H1 (cell line): ENCODE measurements around the gene PLK5. TPM values are rescaled to one million over a fixed set of nuclear protein-coding genes. Genes with fewer than 3 reads are reported as not detected.

Experiments used
- CTCF ChIA-PET: fragments of 300-600 bp; sonication (Branson Sonifier 250); formaldehyde crosslinking; loops from one replicate; lab custom pipeline; 2021; ENCODE audit not compliant: partially characterized antibody; lab: Charles Lee
- POLR2A ChIA-PET: fragments of 300-600 bp; sonication (Branson Sonifier 250); formaldehyde crosslinking; loops from one replicate; lab custom pipeline; 2021; ENCODE audit warnings: inconsistent platforms; ENCODE audit not compliant: partially characterized antibody; lab: Charles Lee
- DNase-seq, 2 experiments: peaks; one replicate each; pipeline versions ENCODE4 v3.0.0 to v3.0.0-alpha.2; 2010 to 2022; ENCODE audit warnings: low spot score in 2 of 2, low read depth in 1 of 2, mixed read lengths in 1 of 2
- FAIRE-seq: peaks from 2 replicates; lab custom pipeline; 2011; peaks lifted over from hg19 to GRCh38; lab: Jason Lieb, UNC
- H2AFZ ChIP-seq: 2 replicates; pipeline ENCODE4 v1.8.1; 2012; ENCODE audit warnings: low read length, inconsistent platforms
- H2AK5ac ChIP-seq: 2 replicates; pipeline ENCODE4 v1.6.1; 2013; ENCODE audit warnings: low read depth, low read length
- H2BK120ac ChIP-seq: replicated peaks from 2 replicates; pipeline ENCODE3; 2013; ENCODE audit warnings: low read depth, low read length, inconsistent platforms
- H2BK12ac ChIP-seq: 2 replicates; pipeline ENCODE4 v1.6.1; 2013; ENCODE audit warnings: low read depth, low read length
- H2BK15ac ChIP-seq: 2 replicates; pipeline ENCODE4 v1.6.1; 2013; ENCODE audit warnings: low read length
- H2BK20ac ChIP-seq: 2 replicates; pipeline ENCODE4 v1.6.1; 2013; ENCODE audit warnings: low read length
- H2BK5ac ChIP-seq: 2 replicates; pipeline ENCODE4 v1.6.1; 2013; ENCODE audit warnings: low read depth, low read length
- H3K14ac ChIP-seq: 2 replicates; pipeline ENCODE4 v1.6.1; 2013; ENCODE audit warnings: inconsistent platforms; ENCODE audit not compliant: insufficient read length
- H3K18ac ChIP-seq: 2 replicates; pipeline ENCODE4 v1.6.1; 2013; ENCODE audit warnings: low read length; ENCODE audit errors: extremely low read depth
- H3K23ac ChIP-seq: 2 replicates; pipeline ENCODE4 v1.6.1; 2013; ENCODE audit warnings: inconsistent platforms; ENCODE audit not compliant: insufficient read length
- H3K23me2 ChIP-seq: 2 replicates; pipeline ENCODE4 v1.6.1; 2013; ENCODE audit warnings: low read depth, low read length
- H3K27ac ChIP-seq: 2 replicates; pipeline ENCODE4 v1.6.1; 2011; ENCODE audit warnings: low read depth, low read length, inconsistent platforms
- H3K27me3 ChIP-seq, 4 experiments: replicated peaks in 1 of 4; 1 replicate in 1 of 4; 2 replicates in 3 of 4; pipeline versions ENCODE4 v1.6.1 to v1.8.1; 2011 to 2013; ENCODE audit warnings: low read length in 3 of 4, mild to moderate bottlenecking in 3 of 4, inconsistent platforms in 2 of 4, mixed read lengths in 2 of 4, moderate library complexity in 1 of 4; ENCODE audit not compliant: control insufficient read depth in 3 of 4, insufficient read depth in 3 of 4; ENCODE audit errors: extremely low read depth in 1 of 4
- H3K36me3 ChIP-seq, 4 experiments: 2 replicates each; pipeline versions ENCODE4 v1.6.1 to v1.8.1; 2011 to 2013; ENCODE audit warnings: mild to moderate bottlenecking in 4 of 4, low read length in 3 of 4, moderate library complexity in 2 of 4, control low read depth in 1 of 4, inconsistent platforms in 1 of 4; ENCODE audit not compliant: insufficient read depth in 4 of 4, control insufficient read depth in 2 of 4
- H3K4ac ChIP-seq: replicated peaks from 2 replicates; pipeline ENCODE3; 2013; ENCODE audit warnings: low read length, low read depth, mixed read lengths, inconsistent platforms; ENCODE audit not compliant: insufficient read length
- H3K4me1 ChIP-seq, 4 experiments: replicated peaks in 1 of 4; 1 replicate in 1 of 4; 2 replicates in 3 of 4; pipeline versions ENCODE4 v1.6.1 to v1.8.1; 2011 to 2013; ENCODE audit warnings: low read length in 3 of 4, inconsistent platforms in 2 of 4, mixed read lengths in 1 of 4; ENCODE audit not compliant: insufficient read depth in 4 of 4, control insufficient read depth in 3 of 4
- H3K4me2 ChIP-seq, 2 experiments: 2 replicates each; pipeline versions ENCODE4 v1.6.1 to v1.8.1; 2011 to 2013; ENCODE audit warnings: low read depth in 2 of 2, low read length in 2 of 2, control low read depth in 1 of 2, inconsistent platforms in 1 of 2, mild to moderate bottlenecking in 1 of 2; ENCODE audit not compliant: insufficient read depth in 1 of 2
- H3K4me3 ChIP-seq, 4 experiments: fragments of 200-600, 300-600 bp in 1 of 4; sonication (generic), shearing (Covaris generic), sonication (Bioruptor Twin) in 1 of 4; 2 replicates each; pipeline versions ENCODE4 v1.5.1 to v1.8.1; 2011 to 2016; ENCODE audit warnings: low read length in 4 of 4, low read depth in 3 of 4, control low read depth in 2 of 4, inconsistent platforms in 2 of 4, mild to moderate bottlenecking in 2 of 4, mixed read lengths in 1 of 4, moderate library complexity in 1 of 4; ENCODE audit not compliant: insufficient read depth in 2 of 4; ENCODE audit errors: extremely low read depth in 1 of 4
- H3K56ac ChIP-seq: replicated peaks from 2 replicates; pipeline ENCODE3; 2013; ENCODE audit warnings: low read depth, mild to moderate bottlenecking, mixed read lengths, low read length, inconsistent platforms; ENCODE audit not compliant: insufficient read length
- H3K79me1 ChIP-seq: 2 replicates; pipeline ENCODE4 v1.6.1; 2013; ENCODE audit warnings: low read depth, low read length, control low read depth
- H3K79me2 ChIP-seq, 2 experiments: 2 replicates each; pipeline versions ENCODE4 v1.6.1 to v1.8.1; 2012 to 2013; ENCODE audit warnings: low read length in 2 of 2, mild to moderate bottlenecking in 2 of 2, inconsistent platforms in 1 of 2; ENCODE audit not compliant: insufficient read depth in 2 of 2, control insufficient read depth in 1 of 2
- H3K9ac ChIP-seq, 4 experiments: replicated peaks in 1 of 4; 1 replicate in 1 of 4; 2 replicates in 3 of 4; pipeline versions ENCODE4 v1.6.1 to v1.8.1; 2011 to 2013; ENCODE audit warnings: low read depth in 3 of 4, low read length in 3 of 4, control low read depth in 2 of 4, mild to moderate bottlenecking in 2 of 4, moderate library complexity in 2 of 4, inconsistent platforms in 1 of 4; ENCODE audit errors: extremely low read depth in 1 of 4
- H3K9me3 ChIP-seq, 2 experiments: 2 replicates each; pipeline versions ENCODE4 v1.6.1 to v1.8.1; 2012 to 2013; ENCODE audit warnings: mild to moderate bottlenecking in 2 of 2, moderate library complexity in 2 of 2, control low read depth in 1 of 2, inconsistent platforms in 1 of 2, low read depth in 1 of 2, low read length in 1 of 2, mixed read lengths in 1 of 2; ENCODE audit not compliant: insufficient read depth in 2 of 2
- H4K20me1 ChIP-seq, 2 experiments: replicated peaks in 1 of 2; 2 replicates each; pipeline versions ENCODE3 to v1.8.1; 2011 to 2013; ENCODE audit warnings: inconsistent platforms in 2 of 2, low read length in 2 of 2, mild to moderate bottlenecking in 1 of 2; ENCODE audit not compliant: insufficient read depth in 2 of 2, control insufficient read depth in 1 of 2
- H4K5ac ChIP-seq: 2 replicates; pipeline ENCODE4 v1.6.1; 2013; ENCODE audit warnings: low read length, low read depth, mixed read lengths, inconsistent platforms; ENCODE audit not compliant: insufficient read length
- H4K8ac ChIP-seq: 2 replicates; pipeline ENCODE4 v1.8.0; 2013; ENCODE audit warnings: mild to moderate bottlenecking, moderate library complexity, low read length, inconsistent platforms; ENCODE audit not compliant: insufficient read depth; ENCODE audit errors: extremely low read depth
- H4K91ac ChIP-seq: replicated peaks from 2 replicates; pipeline ENCODE3; 2013; ENCODE audit warnings: low read length, mixed read lengths, inconsistent platforms; ENCODE audit not compliant: insufficient read length
- EGR1 ChIP-seq: IDR thresholded peaks from 2 replicates; pipeline ENCODE4 v1.6.1; 2011; ENCODE audit warnings: low read depth, low read length, borderline replicate concordance
- RXRA ChIP-seq: IDR thresholded peaks from 2 replicates; pipeline ENCODE4 v1.6.1; 2011; ENCODE audit warnings: low read depth, mild to moderate bottlenecking, low read length, moderate library complexity; ENCODE audit not compliant: insufficient read depth
- SIRT6 ChIP-seq: IDR thresholded peaks from one replicate; pipeline ENCODE4 v1.7.1; 2012; ENCODE audit warnings: low read length, inconsistent platforms
- SP1 ChIP-seq: IDR thresholded peaks from 2 replicates; pipeline ENCODE4 v1.6.1; 2011; ENCODE audit warnings: low read depth, low read length
- SRF ChIP-seq: IDR thresholded peaks from 2 replicates; pipeline ENCODE4 v1.6.1; 2011; ENCODE audit warnings: mild to moderate bottlenecking, low read depth, low read length, moderate library complexity
- WGBS, 2 experiments: shearing (Covaris generic) in 1 of 2; methylation state at CpG; one replicate each; pipeline versions ENCODE4 v1.1.6 to v1.1.7; 2013 to 2015; ENCODE audit warnings: low lambda C conversion rate in 2 of 2, mixed read lengths in 2 of 2, inconsistent platforms in 1 of 2, low coverage in 1 of 2, missing lambda C conversion rate in 1 of 2; ENCODE audit not compliant: insufficient replicate concordance in 2 of 2, insufficient coverage in 1 of 2, insufficient read length in 1 of 2; ENCODE audit errors: extremely low coverage in 1 of 2, missing lambda C conversion rate in 1 of 2; 5-methylcytosine and 5-hydroxymethylcytosine counted together
- polyA plus RNA-seq, 7 experiments: library from polyadenylated mRNA; depleted of rRNA in 3 of 7; stranded (reverse) in 5 of 7; unstranded in 2 of 7; fragments of >200 nt in 5 of 7; fragments of 200-250 nt in 2 of 7; gene quantifications; 1 replicate in 5 of 7; 2 replicates in 1 of 7; 4 replicates in 1 of 7; pipeline versions ENCODE4 v1.2.1 to v1.2.3, GENCODE V29; 2011 to 2013; ENCODE audit warnings: missing spikeins in 2 of 7, mixed read lengths in 2 of 7
- total RNA-seq: library from RNA; stranded (reverse); fragmentation: NEBNext Ultra II Directional; extraction: Animal tissue kit (Norgen Biotek cat#: 25700); gene quantifications from 2 replicates; pipeline ENCODE4 v1.2.1, GENCODE V29; 2021

The PLK5 gene
- total and polyA plus RNA-seq, 2 of the 8 experiments (the other 6 are each of a cell fraction or from before 2014, with no cell fraction given), result 0.43 to 0.45 TPM

DNA sequence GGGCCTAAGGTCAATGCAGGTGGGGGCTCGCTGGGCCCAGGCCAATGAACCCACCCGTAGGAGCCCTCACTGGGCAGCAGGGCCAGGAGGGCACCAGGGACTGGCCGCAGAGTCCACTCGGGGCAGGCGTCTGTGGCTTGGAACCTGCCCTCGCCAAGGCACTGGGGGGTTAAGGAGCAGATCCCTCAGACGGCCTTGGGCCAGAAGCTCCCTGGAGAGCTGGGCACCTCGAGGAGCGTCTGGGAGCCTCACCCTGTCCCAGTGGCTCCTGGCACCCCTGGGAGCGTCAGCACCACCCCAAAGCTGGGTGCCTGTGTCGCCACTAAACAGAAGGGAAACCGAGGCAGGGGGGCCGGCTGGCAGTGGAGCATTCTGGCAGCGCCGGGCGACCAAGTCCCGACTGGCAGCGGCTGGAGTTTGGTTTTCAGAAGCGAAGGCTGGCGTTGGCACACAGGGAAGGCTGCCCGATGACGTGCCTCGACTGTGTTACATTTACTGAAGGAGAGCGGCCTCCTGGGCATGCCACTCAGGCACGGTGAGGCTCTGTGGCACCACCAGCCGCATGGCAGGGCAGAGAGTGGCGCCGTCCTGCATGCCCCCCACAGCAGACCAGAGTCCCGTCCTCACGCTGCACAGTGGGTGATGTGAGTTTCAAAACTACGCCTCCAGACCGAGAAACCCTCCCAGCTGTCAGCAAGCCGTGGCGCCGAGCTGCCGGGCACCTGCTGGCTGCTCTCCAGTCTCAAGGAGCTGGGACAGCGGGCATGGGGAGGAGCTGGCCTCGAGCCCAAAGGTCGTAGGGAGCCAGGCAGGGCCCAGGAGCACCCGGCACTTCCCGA is 53.4 kb downstream of the PLK5 start:
- peaks cover 0 to 18% of the 10 kb centered on the region in 2 experiments for H4K20me1 ChIP-seq
- H2BK5ac ChIP-seq, result no peak overlapping the region
- 90% methylated on average over 39 of the region's 41 CpGs; no CpG with 5 or more reads in 1 of the 2 experiments for WGBS, 2 experiments
- H3K79me1 ChIP-seq, result 0 out of 2 replicates have a peak, but pooled peaks cover 2% of the 10 kb centered on the region
- H2BK120ac ChIP-seq, result no peak overlapping the region
- no peak overlapping the region for H3K4ac ChIP-seq
- H3K9ac ChIP-seq, result no peak overlapping the region
- no peak overlapping the region for H3K14ac ChIP-seq
- H3K27ac ChIP-seq, result no peak overlapping the region
- H3K36me3 ChIP-seq, result peaks cover 7 to 47% (median 32%) of the 10 kb centered on the region in 4 experiments; a peak in 6 of 8 replicates
- no peaks in the 10 kb centered on the region for H3K9me3 ChIP-seq
- no peak overlapping the region for H2AFZ ChIP-seq
- no peak overlapping the region for H3K23ac ChIP-seq
- H3K4me3 ChIP-seq, result no peak overlapping the region
- no peaks in the 10 kb centered on the region for H3K4me1 ChIP-seq
- no peak overlapping the region for H3K56ac ChIP-seq
- no peaks in the 10 kb centered on the region for H3K23me2 ChIP-seq
- no peaks in the 10 kb centered on the region for H3K27me3 ChIP-seq
- ChIA-PET CTCF (interaction anchor here (0.7 to 4.5 kb wide), 4 partner anchors 12 to 38 kb away, joined by 3 to 25 read pairs (median 4); no protein-coding TSS in a partner anchor), POLR2A (interaction anchor here (0.6 to 8.8 kb wide), 9 partner anchors 8 to 83 kb away, joined by 3 to 148 read pairs (median 4); partner anchors contain the start of gene MEX3D)
- no peak overlapping the region for H4K5ac ChIP-seq
- H2BK15ac ChIP-seq, result no peak overlapping the region
- no peak overlapping the region; the same call in 1 of the 2 replicates for H4K8ac ChIP-seq
- no peak overlapping the region for H4K91ac ChIP-seq
- no peak overlapping the region for H2BK20ac ChIP-seq
- no peak for DNase-seq
- H3K4me2 ChIP-seq, result no peak overlapping the region
- no peak overlapping the region for H3K18ac ChIP-seq
- no peak for FAIRE-seq
- no peaks in the 10 kb centered on the region for H3K79me2 ChIP-seq
- no peak overlapping the region for H2BK12ac ChIP-seq
- H2AK5ac ChIP-seq, result no peak overlapping the region
- TF ChIP-seq SP1, result no peak
- TF ChIP-seq SIRT6, result no peak
- TF ChIP-seq SRF, result no peak
- TF ChIP-seq RXRA, result no peak
- TF ChIP-seq EGR1, result no peak
